ENCODE results near the gene LGR6.

DNA sequence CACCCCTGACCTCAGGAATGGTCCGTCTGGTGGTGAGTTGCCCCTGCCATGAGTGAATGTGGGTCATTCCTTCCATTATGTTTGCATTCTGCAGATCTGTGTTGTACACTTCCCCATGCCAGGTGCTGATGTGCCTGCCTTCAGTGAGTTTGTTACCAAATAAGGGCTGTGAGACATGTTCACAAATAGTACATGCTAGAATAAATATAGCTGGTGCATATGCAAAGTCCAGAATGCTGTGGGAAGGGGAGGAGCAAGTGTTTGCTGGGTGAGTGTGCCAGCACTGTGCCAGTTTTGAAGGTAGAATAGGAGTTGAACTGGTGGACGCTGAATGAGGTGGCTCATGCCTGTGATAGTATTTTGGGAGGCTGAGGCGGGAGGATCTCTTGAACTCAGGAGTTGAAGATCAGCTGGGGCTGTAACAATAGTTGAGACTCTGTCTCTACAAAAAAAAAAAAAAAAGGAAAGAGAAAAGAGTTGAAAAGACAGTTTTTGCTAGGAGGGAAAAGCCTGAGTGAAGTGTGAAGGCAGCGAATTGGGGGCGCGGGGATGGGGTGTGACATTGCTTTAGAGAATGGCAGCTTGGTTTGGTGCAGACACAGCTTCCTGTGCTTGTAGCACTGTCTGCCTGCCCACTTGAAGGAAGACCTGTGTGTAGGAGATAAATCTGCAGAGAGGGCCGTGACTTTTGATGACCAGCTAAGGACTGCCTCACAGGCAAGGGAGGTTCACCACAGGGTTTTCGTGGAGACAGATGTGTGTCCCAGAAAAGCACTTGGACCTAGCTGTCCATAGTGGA is 61.1 kb downstream of the LGR6 start:
- no peak for TF ChIP-seq ZNF311 (tag by site-specific recombination; IDR thresholded peaks at IDR 0.05; ENCODE audit: borderline replicate concordance)
- TF ChIP-seq, protein P1, sequence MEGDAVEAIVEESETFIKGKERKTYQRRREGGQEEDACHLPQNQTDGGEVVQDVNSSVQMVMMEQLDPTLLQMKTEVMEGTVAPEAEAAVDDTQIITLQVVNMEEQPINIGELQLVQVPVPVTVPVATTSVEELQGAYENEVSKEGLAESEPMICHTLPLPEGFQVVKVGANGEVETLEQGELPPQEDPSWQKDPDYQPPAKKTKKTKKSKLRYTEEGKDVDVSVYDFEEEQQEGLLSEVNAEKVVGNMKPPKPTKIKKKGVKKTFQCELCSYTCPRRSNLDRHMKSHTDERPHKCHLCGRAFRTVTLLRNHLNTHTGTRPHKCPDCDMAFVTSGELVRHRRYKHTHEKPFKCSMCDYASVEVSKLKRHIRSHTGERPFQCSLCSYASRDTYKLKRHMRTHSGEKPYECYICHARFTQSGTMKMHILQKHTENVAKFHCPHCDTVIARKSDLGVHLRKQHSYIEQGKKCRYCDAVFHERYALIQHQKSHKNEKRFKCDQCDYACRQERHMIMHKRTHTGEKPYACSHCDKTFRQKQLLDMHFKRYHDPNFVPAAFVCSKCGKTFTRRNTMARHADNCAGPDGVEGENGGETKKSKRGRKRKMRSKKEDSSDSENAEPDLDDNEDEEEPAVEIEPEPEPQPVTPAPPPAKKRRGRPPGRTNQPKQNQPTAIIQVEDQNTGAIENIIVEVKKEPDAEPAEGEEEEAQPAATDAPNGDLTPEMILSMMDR (tag by site-specific recombination; IDR thresholded peaks at IDR 0.05) = no peak
- TF ChIP-seq BCL11A (tag by site-specific recombination; IDR thresholded peaks at IDR 0.05; ENCODE audit: low read depth) = no peak
- TF ChIP-seq, protein P2, sequence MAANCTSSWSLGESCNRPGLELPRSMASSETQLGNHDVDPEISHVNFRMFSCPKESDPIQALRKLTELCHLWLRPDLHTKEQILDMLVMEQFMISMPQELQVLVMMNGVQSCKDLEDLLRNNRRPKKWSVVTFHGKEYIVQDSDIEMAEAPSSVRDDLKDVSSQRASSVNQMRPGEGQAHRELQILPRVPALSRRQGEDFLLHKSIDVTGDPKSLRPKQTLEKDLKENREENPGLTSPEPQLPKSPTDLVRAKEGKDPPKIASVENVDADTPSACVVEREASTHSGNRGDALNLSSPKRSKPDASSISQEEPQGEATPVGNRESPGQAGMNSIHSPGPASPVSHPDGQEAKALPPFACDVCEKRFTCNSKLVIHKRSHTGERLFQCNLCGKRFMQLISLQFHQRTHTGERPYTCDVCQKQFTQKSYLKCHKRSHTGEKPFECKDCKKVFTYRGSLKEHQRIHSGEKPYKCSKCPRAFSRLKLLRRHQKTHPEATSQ (tag by site-specific recombination; IDR thresholded peaks at IDR 0.05) = no peak
- TF ChIP-seq TCF7L2 (IDR thresholded peaks at IDR 0.05; ENCODE audit: borderline replicate concordance, low read depth, low read length) = no peak
